Measurements from ENCODE around the gene NOP58. TPM values are rescaled to one million over a fixed set of nuclear protein-coding genes. Genes with fewer than 3 reads are reported as not detected.
"Not testable (repeated sequence)": the region's sequence is repeated elsewhere in the genome, so short reads cannot be mapped to it uniquely, and the experiment has no call there.

NOP58 gene
- total RNA-seq, 1 experiment from 2014 or later: 48.5 TPM

DNA sequence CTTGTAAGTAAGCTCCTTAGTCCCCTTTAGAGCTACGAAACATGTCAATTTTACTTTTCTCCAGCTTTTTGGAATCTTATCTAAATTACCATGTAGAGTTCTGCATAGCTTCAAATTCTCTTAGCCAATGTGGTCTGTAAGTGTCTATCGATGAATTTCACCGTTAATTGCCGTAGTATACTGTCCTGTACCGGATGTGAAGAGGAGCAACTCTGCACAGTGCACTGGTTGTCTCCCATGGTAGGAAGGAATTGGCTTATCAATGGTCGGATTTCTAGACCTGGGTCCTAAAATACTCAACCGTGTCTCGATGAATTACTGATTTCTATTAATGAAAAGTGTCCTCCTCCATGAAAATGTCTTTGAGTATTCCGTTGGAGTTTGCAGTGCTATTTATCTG, 1.9 kb downstream of the NOP58 start:
- peak overlapping the region; percentile 83 for H3K4me2 ChIP-seq
- TF ChIP-seq, protein P1, sequence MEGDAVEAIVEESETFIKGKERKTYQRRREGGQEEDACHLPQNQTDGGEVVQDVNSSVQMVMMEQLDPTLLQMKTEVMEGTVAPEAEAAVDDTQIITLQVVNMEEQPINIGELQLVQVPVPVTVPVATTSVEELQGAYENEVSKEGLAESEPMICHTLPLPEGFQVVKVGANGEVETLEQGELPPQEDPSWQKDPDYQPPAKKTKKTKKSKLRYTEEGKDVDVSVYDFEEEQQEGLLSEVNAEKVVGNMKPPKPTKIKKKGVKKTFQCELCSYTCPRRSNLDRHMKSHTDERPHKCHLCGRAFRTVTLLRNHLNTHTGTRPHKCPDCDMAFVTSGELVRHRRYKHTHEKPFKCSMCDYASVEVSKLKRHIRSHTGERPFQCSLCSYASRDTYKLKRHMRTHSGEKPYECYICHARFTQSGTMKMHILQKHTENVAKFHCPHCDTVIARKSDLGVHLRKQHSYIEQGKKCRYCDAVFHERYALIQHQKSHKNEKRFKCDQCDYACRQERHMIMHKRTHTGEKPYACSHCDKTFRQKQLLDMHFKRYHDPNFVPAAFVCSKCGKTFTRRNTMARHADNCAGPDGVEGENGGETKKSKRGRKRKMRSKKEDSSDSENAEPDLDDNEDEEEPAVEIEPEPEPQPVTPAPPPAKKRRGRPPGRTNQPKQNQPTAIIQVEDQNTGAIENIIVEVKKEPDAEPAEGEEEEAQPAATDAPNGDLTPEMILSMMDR (conservative IDR thresholded peaks at IDR 0.05): no peak
- no peak for TF ChIP-seq EZH2 (IDR thresholded peaks at IDR 0.05; ENCODE audit: low read depth)
- no peaks in the 10 kb centered on the region for H3K36me3 ChIP-seq (ENCODE audit: low read depth)
- H2AFZ ChIP-seq: no peak overlapping the region
- BruUV-seq (replicated peaks): no TSS peak
- peaks cover 62% of the 10 kb centered on the region for H4K20me1 ChIP-seq (ENCODE audit: insufficient read depth)
- no peak for DNase-seq
- no peak overlapping the region for H3K27ac ChIP-seq
- no peaks in the 10 kb centered on the region for H3K27me3 ChIP-seq (ENCODE audit: insufficient read depth, low read depth)
- ChIA-PET CTCF (no interaction called here), POLR2A (ENCODE audit: unreplicated experiment) (no interaction called here)
- 0 out of 2 replicates have a peak, but pooled peaks cover 17% of the 10 kb centered on the region for H3K4me1 ChIP-seq (replicated peaks; ENCODE audit: insufficient read depth)
- H3K9me3 ChIP-seq (ENCODE audit: insufficient read depth, low read depth): no peaks in the 10 kb centered on the region
- peaks cover 12% of the 10 kb centered on the region for H3F3A ChIP-seq (ENCODE audit: insufficient read depth, low read depth)
- H3K4me3 ChIP-seq: peak overlapping the region; percentile 96
- peaks cover 76% of the 10 kb centered on the region for H3K79me2 ChIP-seq (ENCODE audit: low read depth)
- intact Hi-C loops (cut with micrococcal nuclease; ENCODE audit: unreplicated experiment): no loop called here
- H3K9me2 ChIP-seq (ENCODE audit: insufficient read depth): no peaks in the 10 kb centered on the region

DNA sequence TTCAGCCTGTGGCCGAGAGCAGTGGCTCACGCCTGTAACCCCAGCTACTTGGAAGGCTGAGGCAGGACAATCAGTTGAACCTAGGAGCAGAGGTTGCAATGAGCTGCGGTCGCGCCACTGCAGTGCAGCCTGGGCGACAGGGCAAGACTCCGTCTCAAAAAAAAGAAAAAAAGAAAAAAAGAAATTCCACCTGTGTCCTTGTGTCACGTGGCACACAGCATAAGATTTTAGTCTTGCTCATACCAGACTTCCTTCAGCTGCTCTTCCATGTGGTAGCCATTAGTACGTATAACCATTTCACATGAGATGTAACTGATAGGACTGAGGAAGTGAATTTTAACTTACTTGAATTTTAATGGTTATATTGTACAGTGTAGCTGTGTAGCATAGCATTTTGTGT, 4.0 kb downstream of the NOP58 start:
- peaks cover 16% of the 10 kb centered on the region for H3F3A ChIP-seq (ENCODE audit: insufficient read depth, low read depth)
- H3K36me3 ChIP-seq (ENCODE audit: low read depth): no peaks in the 10 kb centered on the region
- no peak for DNase-seq
- H3K4me1 ChIP-seq (replicated peaks; ENCODE audit: insufficient read depth): 0 out of 2 replicates have a peak, but pooled peaks cover 17% of the 10 kb centered on the region
- H3K9me2 ChIP-seq (ENCODE audit: insufficient read depth): no peaks in the 10 kb centered on the region
- H3K4me3 ChIP-seq: no peak overlapping the region
- intact Hi-C loops (cut with micrococcal nuclease; ENCODE audit: unreplicated experiment): no loop called here
- H4K20me1 ChIP-seq (ENCODE audit: insufficient read depth): peaks cover 83% of the 10 kb centered on the region
- no TSS peak for BruUV-seq (replicated peaks)
- peak overlapping the region; percentile 38 for H3K4me2 ChIP-seq
- H3K9me3 ChIP-seq (ENCODE audit: insufficient read depth, low read depth): no peaks in the 10 kb centered on the region
- peaks cover 91% of the 10 kb centered on the region for H3K79me2 ChIP-seq (ENCODE audit: low read depth)
- no peak overlapping the region for H2AFZ ChIP-seq
- H3K27ac ChIP-seq: no peak overlapping the region
- TF ChIP-seq, protein P1 (conservative IDR thresholded peaks at IDR 0.05): no peak
- TF ChIP-seq EZH2 (IDR thresholded peaks at IDR 0.05; ENCODE audit: low read depth): no peak
- no peaks in the 10 kb centered on the region for H3K27me3 ChIP-seq (ENCODE audit: insufficient read depth, low read depth)
- ChIA-PET POLR2A (ENCODE audit: unreplicated experiment) (no interaction called here), CTCF (no interaction called here)

DNA sequence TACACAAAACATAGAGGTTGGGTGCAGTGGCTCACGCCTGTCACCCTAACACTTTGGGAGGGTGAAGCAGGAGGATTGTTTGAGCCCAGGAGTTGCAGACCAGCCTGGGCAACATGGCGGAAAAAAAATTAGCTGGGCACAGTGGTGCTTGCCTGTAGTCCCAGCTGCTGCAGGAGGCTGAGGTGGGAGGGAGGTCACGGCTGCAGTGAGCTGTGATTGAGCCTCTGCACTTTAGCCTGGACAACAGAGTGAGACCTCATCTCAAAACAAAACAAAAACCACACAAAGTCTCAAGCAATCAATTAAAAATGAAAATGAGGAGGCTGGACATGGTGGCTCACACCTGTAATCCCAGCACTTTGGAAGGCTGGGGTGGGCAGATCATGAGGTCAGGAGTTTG, 4.9 kb downstream of the NOP58 start:
- Histone ChIP-seq H3F3A (ENCODE audit: insufficient read depth, low read depth) (peaks cover 21% of the 10 kb centered on the region; the same call in 1 of the 2 replicates), H2AFZ (no peak overlapping the region), H3K27ac (no peak overlapping the region), H3K36me3 (ENCODE audit: low read depth) (peaks cover 7% of the 10 kb centered on the region), H3K4me2 (no peak overlapping the region), H3K9me2 (ENCODE audit: insufficient read depth) (no peaks in the 10 kb centered on the region), H3K4me1 (replicated peaks; ENCODE audit: insufficient read depth) (0 out of 2 replicates have a peak, but pooled peaks cover 17% of the 10 kb centered on the region), H3K4me3 (no peak overlapping the region; the same call in 1 of the 2 replicates), H4K20me1 (ENCODE audit: insufficient read depth) (peaks cover 92% of the 10 kb centered on the region), H3K79me2 (ENCODE audit: low read depth) (peaks cover 100% of the 10 kb centered on the region), H3K9me3 (ENCODE audit: insufficient read depth, low read depth) (no peaks in the 10 kb centered on the region), H3K27me3 (ENCODE audit: insufficient read depth, low read depth) (no peaks in the 10 kb centered on the region)
- ChIA-PET CTCF (no interaction called here), POLR2A (ENCODE audit: unreplicated experiment) (no interaction called here)
- DNase-seq: no peak
- no TSS peak for BruUV-seq (replicated peaks)
- TF ChIP-seq, protein P1 (conservative IDR thresholded peaks at IDR 0.05): no peak
- no peak for TF ChIP-seq EZH2 (IDR thresholded peaks at IDR 0.05; ENCODE audit: low read depth)
- intact Hi-C loops (cut with micrococcal nuclease; ENCODE audit: unreplicated experiment): no loop called here

DNA sequence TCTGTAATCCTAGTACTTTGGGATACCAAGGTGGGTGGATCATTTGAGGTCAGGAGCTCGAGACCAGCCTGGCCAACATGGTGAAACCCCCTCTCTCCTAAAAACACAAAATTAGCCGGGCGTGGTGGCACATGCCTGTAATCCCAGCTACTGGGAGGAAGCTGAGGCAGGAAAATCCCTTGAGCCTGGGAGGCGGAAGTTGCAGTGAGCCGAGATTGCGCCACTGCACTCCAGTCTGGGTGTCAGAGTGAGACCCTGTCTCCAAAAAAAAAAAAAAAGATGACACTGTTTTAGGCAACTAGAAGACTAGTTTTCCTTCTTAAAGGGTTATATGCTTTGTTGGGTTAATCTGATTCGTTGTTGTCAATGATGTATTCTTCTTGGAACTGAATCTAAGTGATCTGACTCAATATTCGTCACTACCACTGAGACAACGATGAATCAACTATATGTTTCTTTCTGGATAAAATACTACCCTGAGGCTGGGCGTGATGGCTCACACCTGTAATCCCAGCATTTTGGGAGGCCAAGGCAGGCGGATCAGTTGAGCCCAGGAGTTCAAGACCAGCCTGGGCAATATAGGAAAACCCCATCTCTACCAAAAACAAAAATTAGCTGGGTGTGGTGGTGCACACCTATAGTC, 10.6 kb downstream of the NOP58 start:
- H3F3A ChIP-seq (ENCODE audit: insufficient read depth, low read depth): peaks cover 46% of the 10 kb centered on the region
- intact Hi-C loops (cut with micrococcal nuclease; ENCODE audit: unreplicated experiment); H3K9me2 ChIP-seq (ENCODE audit: insufficient read depth); H3K27me3 ChIP-seq (ENCODE audit: insufficient read depth, low read depth); H2AFZ ChIP-seq; DNase-seq; H3K4me3 ChIP-seq; POLR2A ChIA-PET (ENCODE audit: unreplicated experiment); H3K27ac ChIP-seq; CTCF ChIA-PET; H3K9me3 ChIP-seq (ENCODE audit: insufficient read depth, low read depth); BruUV-seq (replicated peaks); H3K4me2 ChIP-seq: not testable (repeated sequence)
- H3K36me3 ChIP-seq (ENCODE audit: low read depth): peaks cover 27% of the 10 kb centered on the region
- peaks cover 100% of the 10 kb centered on the region for H3K79me2 ChIP-seq (ENCODE audit: low read depth)
- H4K20me1 ChIP-seq (ENCODE audit: insufficient read depth): peaks cover 82% of the 10 kb centered on the region
- H3K4me1 ChIP-seq (replicated peaks; ENCODE audit: insufficient read depth): peaks cover 17% of the 10 kb centered on the region

Data from PC-9 (cell line).